PC-3 (cell line): ENCODE results near the gene SELENOM.

Experiments
- CTCF ChIP-seq: fragments of 300-600 bp; sonication (generic); conservative IDR thresholded peaks from 2 replicates; pipeline ENCODE4 v1.5.1; 2017; ENCODE audit warnings: antibody characterized with exemption, low read depth, mild to moderate bottlenecking, low read length
- EZH2 ChIP-seq: fragments of 300-600 bp; sonication (generic); IDR thresholded peaks from one replicate; pipeline ENCODE4 v1.6.1; 2017; ENCODE audit warnings: antibody characterized with exemption, mild to moderate bottlenecking, low read length; ENCODE audit not compliant: unreplicated experiment
- EZH2phosphoT487 ChIP-seq: fragments of 300-600 bp; sonication (generic); IDR thresholded peaks from 2 replicates; pipeline ENCODE4 v1.6.1; 2018; ENCODE audit warnings: mild to moderate bottlenecking, antibody characterized with exemption, low read length, borderline replicate concordance

- TF ChIP-seq EZH2 (no peak), CTCF (no peak), EZH2phosphoT487 (no peak)
These were observed 16.0 kb downstream of the SELENOM start for GRCh38 chr22:31091106-31091975.
